ENCODE measurements around the gene CLDN6. TPM values are rescaled to one million over a fixed set of nuclear protein-coding genes. Genes with fewer than 3 reads are reported as not detected.

Gene CLDN6
- total RNA-seq, 1 donor from 2014 or later, result not detected

GRCh38 chr16:3044708-3045107 is 26.7 kb upstream of the CLDN6 start:
- Mint-ChIP-seq H3K4me3 (peak overlapping the region; percentile 76), H3K9me3 (no peaks in the 10 kb centered on the region), H3K4me1 (peaks cover 11% of the 10 kb centered on the region), H3K27me3 (peaks cover 47% of the 10 kb centered on the region), H3K36me3 (ENCODE audit: low read depth) (no peaks in the 10 kb centered on the region), H3K27ac (no peak overlapping the region)
- ATAC-seq (ENCODE audit: low read depth), result no peak
- CTCF ChIA-PET, result interaction anchor here (0.6 to 1.6 kb wide), 2 partner anchors 11 to 85 kb away, joined by 3 to 4 read pairs; no protein-coding TSS in a partner anchor
- TF ChIP-seq CTCF (IDR thresholded peaks at IDR 0.05), result no peak
- no peak for DNase-seq
- intact Hi-C loops (cut with micrococcal nuclease), result no loop called here
- POLR2A ChIA-PET, result interaction anchor here (0.5 to 1.9 kb wide), 3 partner anchors 10 to 25 kb away, joined by 3 to 6 read pairs (median 4); partner anchors contain the start of gene TNFRSF12A

GRCh38 chr16:3042376-3042775 is 24.4 kb upstream of the CLDN6 start:
- Mint-ChIP-seq H3K9me3 (no peaks in the 10 kb centered on the region), H3K4me3 (no peak overlapping the region), H3K27ac (no peak overlapping the region), H3K27me3 (peaks cover 54% of the 10 kb centered on the region), H3K36me3 (ENCODE audit: low read depth) (no peaks in the 10 kb centered on the region), H3K4me1 (peaks cover 11% of the 10 kb centered on the region)
- ATAC-seq (ENCODE audit: low read depth), result no peak
- POLR2A ChIA-PET, result interaction anchor here (0.6 to 0.7 kb wide), 2 partner anchors 8 to 222 kb away, joined by 4 read pairs; no protein-coding TSS in a partner anchor
- no peak for TF ChIP-seq CTCF (IDR thresholded peaks at IDR 0.05)
- CTCF ChIA-PET, result interaction anchor here (1.5 kb wide), 1 partner anchor 11 kb away, joined by 4 read pairs; no protein-coding TSS in a partner anchor
- intact Hi-C loops (cut with micrococcal nuclease), result no loop called here
- DNase-seq, result no peak

DNA sequence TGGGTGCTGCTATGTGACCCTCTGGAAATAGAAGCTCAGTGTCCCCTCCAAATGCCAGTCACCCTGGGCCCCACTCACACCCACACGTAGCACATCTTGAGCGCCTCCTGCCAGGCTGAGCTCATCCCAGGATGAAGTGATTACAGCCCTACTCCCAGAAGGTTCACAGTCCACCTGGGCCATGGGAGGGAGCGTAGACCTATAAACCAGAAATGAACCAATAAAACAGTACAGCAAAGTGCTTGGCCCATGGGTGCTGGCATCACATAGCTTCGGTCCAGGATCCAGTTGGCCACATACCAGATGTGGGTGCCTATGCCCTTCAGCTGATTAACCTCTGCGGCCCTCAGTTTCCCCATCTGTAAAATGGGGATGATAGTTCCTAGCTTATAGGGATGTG is 20.9 kb upstream of the CLDN6 start:
- ChIA-PET POLR2A (interaction anchor here (0.6 to 1.4 kb wide), 3 partner anchors 20 to 261 kb away, joined by 3 to 4 read pairs (median 3); no protein-coding TSS in a partner anchor), CTCF (interaction anchor here (1.7 kb wide), 1 partner anchor 11 kb away, joined by 5 read pairs; no protein-coding TSS in a partner anchor)
- Mint-ChIP-seq H3K4me3 (no peak overlapping the region), H3K4me1 (peaks cover 10% of the 10 kb centered on the region), H3K27me3 (peaks cover 55% of the 10 kb centered on the region), H3K27ac (no peak overlapping the region), H3K9me3 (no peaks in the 10 kb centered on the region), H3K36me3 (ENCODE audit: low read depth) (no peaks in the 10 kb centered on the region)
- ATAC-seq (ENCODE audit: low read depth), result no peak
- TF ChIP-seq CTCF (IDR thresholded peaks at IDR 0.05), result no peak
- DNase-seq, result no peak
- intact Hi-C loops (cut with micrococcal nuclease), result no loop called here

GRCh38 chr16:3038256-3038655 is 20.3 kb upstream of the CLDN6 start:
- POLR2A ChIA-PET, result interaction anchor here (1.4 kb wide), 1 partner anchor 21 kb away, joined by 4 read pairs; no protein-coding TSS in a partner anchor
- DNase-seq, result no peak

More at GRCh38 chr16:3038256-3038655, 20.3 kb upstream of the CLDN6 start:
- Mint-ChIP-seq H3K4me1 (peaks cover 10% of the 10 kb centered on the region), H3K4me3 (no peak overlapping the region), H3K9me3 (no peaks in the 10 kb centered on the region), H3K27ac (no peak overlapping the region), H3K27me3 (peaks cover 56% of the 10 kb centered on the region), H3K36me3 (ENCODE audit: low read depth) (no peaks in the 10 kb centered on the region)
- TF ChIP-seq CTCF (IDR thresholded peaks at IDR 0.05), result no peak
- CTCF ChIA-PET, result no interaction called here
- no peak for ATAC-seq (ENCODE audit: low read depth)
- intact Hi-C loops (cut with micrococcal nuclease), result no loop called here
